CD14-positive monocyte (primary cell): ENCODE measurements around the gene NPNT. TPM values are rescaled to one million over a fixed set of nuclear protein-coding genes. Genes with fewer than 3 reads are reported as not detected.

Experiments
- DNase-seq, 3 donors: peaks; one replicate each; pipeline ENCODE4 v3.0.0-alpha.2; 2011 to 2022
- H2AFZ ChIP-seq: 2 replicates; pipeline ENCODE4 v1.6.0; 2012; ENCODE audit warnings: mild to moderate bottlenecking, low read depth, low read length, inconsistent platforms; ENCODE audit not compliant: insufficient read depth, poor library complexity, severe bottlenecking
- H3K27ac ChIP-seq, 2 donors: 1 replicate in 1 of 2; 2 replicates in 1 of 2; pipeline ENCODE4 v1.5.1; 2012 to 2013; ENCODE audit warnings: low read length in 2 of 2, control low read depth in 1 of 2, inconsistent platforms in 1 of 2, low read depth in 1 of 2, mild to moderate bottlenecking in 1 of 2
- H3K27me3 ChIP-seq, 2 donors: one replicate each; pipeline versions ENCODE4 v1.6.0 to v1.6.1; 2011 to 2013; ENCODE audit warnings: low read length in 2 of 2; ENCODE audit not compliant: control insufficient read depth in 2 of 2, insufficient read depth in 2 of 2
- H3K36me3 ChIP-seq, 2 donors: replicated peaks in 1 of 2; 1 replicate in 1 of 2; 2 replicates in 1 of 2; pipeline versions ENCODE4 v1.5.1 to v1.6.1; 2012 to 2013; ENCODE audit warnings: low read length in 2 of 2, control low read depth in 1 of 2, inconsistent platforms in 1 of 2, mild to moderate bottlenecking in 1 of 2; ENCODE audit not compliant: insufficient read depth in 2 of 2, control insufficient read depth in 1 of 2
- H3K4me1 ChIP-seq, 2 donors: 1 replicate in 1 of 2; 2 replicates in 1 of 2; pipeline versions ENCODE4 v1.5.1 to v1.6.1; 2012 to 2013; ENCODE audit warnings: low read length in 2 of 2, control low read depth in 1 of 2, inconsistent platforms in 1 of 2, mild to moderate bottlenecking in 1 of 2, moderate library complexity in 1 of 2; ENCODE audit not compliant: insufficient read depth in 2 of 2, control insufficient read depth in 1 of 2
- H3K4me2 ChIP-seq: replicated peaks from 2 replicates; pipeline ENCODE3; 2012; ENCODE audit warnings: low read length, moderate library complexity, mild to moderate bottlenecking; ENCODE audit not compliant: poor library complexity, severe bottlenecking; ENCODE audit errors: extremely low read depth
- H3K4me3 ChIP-seq, 3 experiments: fragments of 200-600 bp in 1 of 3; sonication (generic) in 1 of 3; replicated peaks in 1 of 3; 1 replicate in 2 of 3; 2 replicates in 1 of 3; pipeline ENCODE4 v1.5.1; 2011 to 2013; ENCODE audit warnings: low read length in 3 of 3, mild to moderate bottlenecking in 3 of 3, control low read depth in 2 of 3, low read depth in 2 of 3, inconsistent platforms in 1 of 3, moderate library complexity in 1 of 3
- H3K79me2 ChIP-seq: 2 replicates; pipeline ENCODE4 v1.6.0; 2012; ENCODE audit warnings: mild to moderate bottlenecking, control low read depth, inconsistent platforms, low read length, moderate library complexity; ENCODE audit not compliant: insufficient read depth
- H3K9ac ChIP-seq: 2 replicates; pipeline ENCODE4 v1.6.0; 2017; ENCODE audit warnings: low read length, mild to moderate bottlenecking; ENCODE audit not compliant: insufficient read depth, poor library complexity, severe bottlenecking
- H3K9me3 ChIP-seq, 2 donors: replicated peaks in 1 of 2; 1 replicate in 1 of 2; 2 replicates in 1 of 2; pipeline versions ENCODE4 v1.5.1 to v1.6.1; 2012 to 2013; ENCODE audit warnings: low read length in 2 of 2, control low read depth in 1 of 2; ENCODE audit not compliant: control insufficient read depth in 1 of 2, insufficient read depth in 1 of 2
- H4K20me1 ChIP-seq: 2 replicates; pipeline ENCODE4 v1.6.0; 2012; ENCODE audit warnings: mild to moderate bottlenecking, low read length, control low read depth, moderate library complexity; ENCODE audit not compliant: insufficient read depth
- H3K27ac Mint-ChIP-seq, 7 donors: one replicate each; pipeline ENCODE4 v1.8.0; 2020; ENCODE audit warnings: mild to moderate bottlenecking in 7 of 7, mixed read lengths in 7 of 7, moderate library complexity in 6 of 7, inconsistent platforms in 2 of 7
- H3K27me3 Mint-ChIP-seq, 3 donors: one replicate each; pipeline ENCODE4 v1.8.0; 2021 to 2022; ENCODE audit warnings: low read depth in 3 of 3, mild to moderate bottlenecking in 3 of 3, mixed read lengths in 3 of 3, moderate library complexity in 3 of 3, inconsistent platforms in 1 of 3
- H3K36me3 Mint-ChIP-seq, 2 donors: one replicate each; pipeline ENCODE4 v1.8.0; 2020; ENCODE audit warnings: mixed read lengths in 2 of 2, inconsistent platforms in 1 of 2, mild to moderate bottlenecking in 1 of 2
- H3K4me1 Mint-ChIP-seq: one replicate; pipeline ENCODE4 v1.8.0; 2020; ENCODE audit warnings: mild to moderate bottlenecking, mixed read lengths
- H3K4me3 Mint-ChIP-seq, 2 donors: one replicate each; pipeline ENCODE4 v1.8.0; 2020; ENCODE audit warnings: mild to moderate bottlenecking in 2 of 2, mixed read lengths in 2 of 2, moderate library complexity in 1 of 2
- H3K9me3 Mint-ChIP-seq, 7 donors: one replicate each; pipeline ENCODE4 v1.8.0; 2020 to 2022; ENCODE audit warnings: mixed read lengths in 7 of 7, mild to moderate bottlenecking in 6 of 7, moderate library complexity in 6 of 7, inconsistent platforms in 2 of 7
- WGBS: methylation state at CpG from one replicate; pipeline ENCODE4 v1.1.5; 2013; ENCODE audit warnings: missing lambda C conversion rate; ENCODE audit not compliant: insufficient coverage; 5-methylcytosine and 5-hydroxymethylcytosine counted together
- intact Hi-C, 2 donors: fragments of 100-400 bp; cut with micrococcal nuclease; formaldehyde crosslinking; loops; one replicate each; pipeline versions ENCODE4 v1.15.0 to v1.15.1; 2023
- polyA plus RNA-seq, 3 donors: library from polyadenylated mRNA; depleted of rRNA in 1 of 3; unstranded in 2 of 3; stranded (reverse) in 1 of 3; fragments of 300-500 nt in 2 of 3; fragments of >200 nt in 1 of 3; fragmentation: Illumina TruSeq in 2 of 3; gene quantifications; 1 replicate in 2 of 3; 2 replicates in 1 of 3; pipeline ENCODE4 v1.2.3, GENCODE V29; 2012 to 2021
- TF ChIP-seq, protein P1 (sequence below): fragments of 200-600 bp; IDR thresholded peaks from one replicate; pipeline ENCODE4 v1.8.0; 2022; ENCODE audit warnings: antibody characterized with exemption, mild to moderate bottlenecking

The NPNT gene
- polyA plus RNA-seq, 3 donors: not detected

- TF ChIP-seq, protein P1, sequence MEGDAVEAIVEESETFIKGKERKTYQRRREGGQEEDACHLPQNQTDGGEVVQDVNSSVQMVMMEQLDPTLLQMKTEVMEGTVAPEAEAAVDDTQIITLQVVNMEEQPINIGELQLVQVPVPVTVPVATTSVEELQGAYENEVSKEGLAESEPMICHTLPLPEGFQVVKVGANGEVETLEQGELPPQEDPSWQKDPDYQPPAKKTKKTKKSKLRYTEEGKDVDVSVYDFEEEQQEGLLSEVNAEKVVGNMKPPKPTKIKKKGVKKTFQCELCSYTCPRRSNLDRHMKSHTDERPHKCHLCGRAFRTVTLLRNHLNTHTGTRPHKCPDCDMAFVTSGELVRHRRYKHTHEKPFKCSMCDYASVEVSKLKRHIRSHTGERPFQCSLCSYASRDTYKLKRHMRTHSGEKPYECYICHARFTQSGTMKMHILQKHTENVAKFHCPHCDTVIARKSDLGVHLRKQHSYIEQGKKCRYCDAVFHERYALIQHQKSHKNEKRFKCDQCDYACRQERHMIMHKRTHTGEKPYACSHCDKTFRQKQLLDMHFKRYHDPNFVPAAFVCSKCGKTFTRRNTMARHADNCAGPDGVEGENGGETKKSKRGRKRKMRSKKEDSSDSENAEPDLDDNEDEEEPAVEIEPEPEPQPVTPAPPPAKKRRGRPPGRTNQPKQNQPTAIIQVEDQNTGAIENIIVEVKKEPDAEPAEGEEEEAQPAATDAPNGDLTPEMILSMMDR: no peak
- no peaks in the 10 kb centered on the region for H3K9me3 ChIP-seq
- intact Hi-C loops: no loop called here
- H3K36me3 ChIP-seq: no peaks in the 10 kb centered on the region
- Mint-ChIP-seq H3K27ac (no peak overlapping the region), H3K27me3 (peaks cover 2 to 5% (median 2%) of the 10 kb centered on the region in 3 donors), H3K4me1 (no peaks in the 10 kb centered on the region), H3K36me3 (no peaks in the 10 kb centered on the region), H3K9me3 (peaks cover 0 to 6% (median 5%) of the 10 kb centered on the region in 7 donors), H3K4me3 (no peak overlapping the region)
- H4K20me1 ChIP-seq: no peaks in the 10 kb centered on the region
- no peak overlapping the region for H3K4me2 ChIP-seq
- H3K27me3 ChIP-seq: no peaks in the 10 kb centered on the region
- no peaks in the 10 kb centered on the region for H3K4me1 ChIP-seq
- no peak overlapping the region for H2AFZ ChIP-seq
- DNase-seq: no peak
- WGBS: no CpG with 5 or more reads among the region's 3 CpGs
- H3K27ac ChIP-seq: no peak overlapping the region
- no peak overlapping the region for H3K4me3 ChIP-seq
- H3K79me2 ChIP-seq: no peaks in the 10 kb centered on the region
- H3K9ac ChIP-seq: no peak overlapping the region
Observed at GRCh38 chr4:105946771-105947170, 51.5 kb downstream of the NPNT start.

DNA sequence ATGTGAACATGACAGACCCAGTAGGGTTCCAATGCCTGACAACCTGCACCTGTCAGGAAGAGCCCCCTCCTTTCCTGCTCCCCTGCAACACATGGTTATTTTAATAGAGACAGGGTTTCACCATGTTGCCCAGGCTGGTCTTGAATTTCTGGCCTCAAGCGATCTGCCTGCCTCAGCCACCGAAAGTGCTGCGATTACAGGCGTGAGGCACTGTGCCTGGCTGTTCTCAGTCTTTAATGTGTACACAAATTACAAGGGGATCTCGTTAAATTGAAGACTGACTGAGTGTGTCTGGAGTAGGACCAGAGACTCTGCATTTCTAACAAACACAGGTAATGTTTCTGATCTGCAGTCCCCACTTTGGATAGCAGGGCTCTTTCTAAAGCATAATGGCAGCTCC lies 55.4 kb downstream of the NPNT start:
- H3K4me2 ChIP-seq: no peak overlapping the region
- H3K79me2 ChIP-seq: no peaks in the 10 kb centered on the region
- no peaks in the 10 kb centered on the region for H3K36me3 ChIP-seq
- no peak for DNase-seq
- H3K27ac ChIP-seq: no peak overlapping the region
- H3K9me3 ChIP-seq: no peaks in the 10 kb centered on the region
- TF ChIP-seq, protein P1: no peak
- WGBS: 97% methylated on average over 4 of the region's 5 CpGs
- no peaks in the 10 kb centered on the region for H3K4me1 Mint-ChIP-seq
- H4K20me1 ChIP-seq: no peaks in the 10 kb centered on the region
- H3K27me3 ChIP-seq: no peaks in the 10 kb centered on the region
- no peak overlapping the region for H2AFZ ChIP-seq
- no peak overlapping the region for H3K27ac Mint-ChIP-seq
- H3K36me3 Mint-ChIP-seq: no peaks in the 10 kb centered on the region
- H3K9me3 Mint-ChIP-seq: peaks cover 1 to 6% (median 4%) of the 10 kb centered on the region in 7 donors
- H3K4me3 Mint-ChIP-seq: no peak overlapping the region
- no peak overlapping the region for H3K4me3 ChIP-seq
- H3K9ac ChIP-seq: no peak overlapping the region
- H3K4me1 ChIP-seq: no peaks in the 10 kb centered on the region
- peaks cover 2 to 3% (median 3%) of the 10 kb centered on the region in 3 donors for H3K27me3 Mint-ChIP-seq
- intact Hi-C loops: no loop called here
